HG02798 (cell line): ENCODE data around the gene DNAH11.

Experiments used
- ATAC-seq: cut with Tn5 transposase; IDR thresholded peaks from one replicate; pipeline ENCODE4 v1.9.1; 2021; ENCODE audit warnings: mild to moderate bottlenecking; ENCODE audit not compliant: unreplicated experiment, poor library complexity

DNAH11 gene

DNA sequence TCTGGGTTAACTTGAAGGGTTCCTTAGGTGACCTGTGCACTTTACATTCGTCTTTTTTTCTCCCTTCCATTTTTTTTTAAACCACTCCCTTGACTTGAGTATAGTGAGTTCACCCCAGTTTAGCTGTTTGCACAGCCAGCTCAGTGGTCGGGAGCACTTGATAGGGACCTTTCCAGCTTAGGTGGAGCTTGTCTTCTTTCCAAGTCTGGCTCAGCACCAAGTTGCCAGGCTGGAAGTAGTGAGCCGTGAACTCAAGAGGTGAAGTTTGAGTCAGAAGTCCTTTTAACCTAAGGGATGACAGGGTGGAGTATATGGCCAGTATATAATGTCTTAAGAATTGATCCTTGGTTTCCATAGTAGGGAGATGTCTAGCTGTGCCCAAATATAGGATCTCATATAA is 7.2 kb downstream of the DNAH11 start:
- no peak for ATAC-seq

DNA sequence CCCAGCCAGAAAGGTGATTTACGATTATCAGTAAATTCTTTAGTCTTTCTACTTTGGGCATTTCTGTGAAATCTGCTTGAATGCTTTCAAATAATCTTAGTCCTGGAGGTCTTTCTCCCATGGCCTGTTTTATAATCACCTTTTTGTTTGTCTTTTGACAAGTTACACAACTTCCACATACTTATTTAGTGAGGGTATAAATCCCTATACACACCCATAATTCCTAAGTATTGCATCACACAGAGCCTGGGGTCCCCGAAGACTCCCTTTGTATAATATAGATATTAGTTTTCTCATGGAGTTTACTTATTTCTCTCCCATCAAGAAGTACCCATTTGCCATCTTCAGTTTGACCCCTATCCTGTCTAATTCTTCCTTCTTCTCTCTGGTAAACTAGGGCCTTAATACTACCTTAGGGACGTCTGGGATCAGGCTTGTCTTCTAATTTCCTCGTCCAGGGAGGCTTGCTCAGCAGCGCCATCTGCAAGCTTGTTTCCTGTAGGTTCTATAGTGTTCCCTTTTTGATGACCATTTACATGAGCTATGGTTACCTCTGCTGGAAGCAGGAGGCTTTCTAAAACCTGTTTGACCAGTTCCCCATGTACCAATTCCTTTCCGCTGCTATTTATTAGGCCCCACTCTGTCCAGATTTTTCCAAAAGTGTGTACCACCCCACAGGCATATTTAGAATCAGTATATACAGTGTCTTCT is 8.1 kb downstream of the DNAH11 start:
- ATAC-seq: no peak

DNA sequence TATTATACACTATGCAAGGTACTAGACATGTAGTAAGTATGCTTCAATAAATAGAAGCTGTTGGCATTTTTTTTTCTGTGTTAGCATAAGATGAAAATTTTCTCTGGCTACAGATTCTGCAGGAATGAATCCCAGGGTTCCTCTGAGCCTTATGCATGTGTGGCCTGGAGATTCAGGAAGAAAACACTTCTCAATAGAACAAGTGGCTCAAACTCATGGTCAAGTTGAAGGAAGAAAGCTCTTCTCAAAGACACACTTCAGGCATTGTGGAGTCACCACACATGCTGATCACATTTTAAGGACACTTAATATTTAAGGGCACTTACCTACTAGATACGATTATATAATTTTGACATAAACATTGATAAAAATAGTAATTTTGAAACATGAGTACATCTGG is 19.5 kb downstream of the DNAH11 start:
- ATAC-seq: no peak

DNA sequence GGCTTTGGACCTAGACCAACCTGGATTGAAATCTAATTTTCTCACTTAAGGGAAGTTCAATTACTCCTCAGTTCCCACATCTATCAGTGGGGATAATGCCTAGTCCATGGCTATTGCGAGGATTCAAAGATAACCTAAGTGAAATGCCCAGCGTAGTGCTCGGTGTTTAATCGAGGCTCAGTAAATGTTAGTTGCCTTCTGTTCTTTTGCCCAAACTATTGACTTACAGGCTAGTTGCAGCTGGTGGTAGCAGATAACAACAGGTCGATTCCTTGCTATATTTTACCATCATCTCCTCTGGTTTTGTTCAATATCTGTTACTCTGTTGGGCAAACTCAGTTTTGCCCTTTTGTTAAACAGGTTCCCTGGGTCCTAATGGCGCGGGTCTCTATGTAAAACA is 22.8 kb downstream of the DNAH11 start:
- no peak for ATAC-seq

DNA sequence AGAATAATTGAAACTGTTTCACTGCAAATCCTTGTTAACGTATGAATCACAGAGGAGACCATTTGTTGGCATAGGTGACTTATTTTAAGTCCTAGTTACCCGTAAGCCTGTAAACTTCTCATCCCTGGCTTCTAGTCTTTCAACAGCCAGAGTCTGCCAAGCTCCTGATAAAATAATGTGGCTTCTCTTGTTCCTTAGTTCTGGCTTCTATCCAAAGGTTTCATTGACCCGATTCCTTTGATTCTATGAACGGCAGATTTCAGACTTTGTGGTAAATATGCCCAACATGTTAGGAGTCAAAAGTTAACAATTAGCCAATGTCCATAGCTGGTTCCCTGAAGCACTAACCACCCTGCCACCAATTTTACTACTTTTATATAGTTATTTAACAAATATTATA is 23.3 kb downstream of the DNAH11 start:
- ATAC-seq: no peak

DNA sequence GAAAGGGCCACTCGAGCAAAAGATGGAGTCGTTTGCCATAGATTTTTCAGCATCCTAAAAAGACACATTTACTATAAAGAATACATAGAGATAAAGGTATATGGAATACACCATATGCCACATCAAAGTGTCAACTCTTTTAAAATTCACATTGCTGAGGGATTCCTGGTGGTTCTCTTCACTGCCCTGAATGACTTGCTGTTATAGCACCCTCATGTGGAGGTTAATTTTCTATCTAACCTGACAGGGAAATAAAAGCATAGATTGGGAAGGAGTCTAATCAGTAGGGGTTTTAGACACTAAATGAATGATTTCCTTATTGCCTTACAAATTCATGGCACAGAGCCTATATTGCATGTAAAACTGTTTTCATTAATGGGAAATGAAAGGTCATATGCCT is 25.9 kb downstream of the DNAH11 start:
- no peak for ATAC-seq

DNA sequence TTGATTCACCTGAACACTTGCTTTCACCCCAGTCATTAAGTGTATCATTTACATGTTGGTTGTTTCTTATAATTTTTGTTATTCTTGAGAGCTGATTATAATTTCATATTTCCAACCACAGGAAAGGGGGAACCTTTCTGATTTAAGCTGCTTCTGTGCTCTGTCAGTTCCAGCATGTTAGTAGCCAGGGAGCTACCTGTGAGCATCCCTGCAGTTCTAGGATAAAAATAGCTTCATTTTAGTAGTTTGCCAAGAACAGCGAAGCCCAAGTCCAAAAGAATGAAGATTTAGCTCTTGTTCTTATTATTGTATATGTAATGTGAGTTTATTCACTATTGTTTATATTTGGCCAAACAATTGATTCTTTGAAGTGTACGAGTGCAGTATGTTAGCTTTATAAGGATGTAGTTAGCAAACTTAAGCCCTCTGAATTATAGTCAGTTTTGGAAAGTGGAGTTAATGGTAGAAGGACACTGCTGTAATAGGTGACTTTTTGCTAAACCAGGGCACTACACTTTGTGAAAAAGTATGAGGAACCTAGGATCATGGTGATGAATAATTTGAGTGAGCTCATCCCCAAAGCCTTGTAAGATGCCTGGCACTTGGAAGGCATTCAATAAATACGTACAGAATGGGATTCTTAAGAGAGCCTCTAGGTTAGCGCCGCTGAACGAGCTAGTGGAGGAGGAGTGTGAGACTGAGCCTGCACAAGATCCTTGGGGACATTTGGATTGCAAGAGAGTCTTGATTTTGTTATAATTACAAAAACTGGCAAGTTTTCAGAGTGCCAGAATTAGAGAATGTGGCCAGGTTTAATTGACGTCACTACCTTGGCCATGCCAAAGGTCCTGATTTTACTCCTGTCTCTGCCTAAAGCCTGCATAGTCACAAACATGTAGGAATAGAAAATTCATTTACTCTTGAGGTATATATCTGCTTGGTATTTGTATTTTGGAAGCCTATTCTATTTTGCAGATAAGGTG is 29.8 kb downstream of the DNAH11 start:
- no peak for ATAC-seq

DNA sequence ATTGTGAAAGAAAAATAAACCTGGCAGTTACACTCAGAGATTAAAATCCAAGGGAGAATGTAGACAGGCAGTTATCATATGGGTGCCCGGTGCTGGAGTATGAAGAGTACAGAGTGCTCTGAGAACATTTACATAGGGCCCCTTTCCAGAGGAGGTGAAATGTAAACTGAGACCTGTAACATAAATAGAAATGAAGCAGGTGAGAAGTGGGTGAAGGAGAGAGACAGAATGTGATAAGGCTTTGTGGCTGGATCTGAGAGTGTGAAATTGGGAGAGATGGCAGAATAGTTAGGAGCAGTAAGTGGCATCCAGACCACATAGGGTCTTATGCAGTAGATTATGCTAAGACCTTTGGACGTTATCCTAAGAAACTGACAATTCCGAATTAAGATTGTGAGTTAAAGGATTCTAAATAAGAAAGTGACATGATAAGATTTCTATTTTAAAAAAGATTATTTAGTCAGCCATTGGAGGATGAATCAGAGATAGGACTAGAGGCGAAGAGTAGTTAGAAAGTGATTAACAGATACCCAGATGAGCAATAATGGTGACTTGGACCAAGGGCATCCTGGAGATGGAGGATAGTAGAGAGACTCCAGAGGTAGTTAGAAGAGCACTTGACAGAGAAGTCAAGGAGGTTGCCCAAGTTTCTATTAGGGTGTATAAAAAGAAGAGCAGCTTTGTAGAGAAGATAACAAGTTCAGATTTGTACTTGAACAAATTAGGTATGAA is 36.7 kb downstream of the DNAH11 start:
- peak; percentile 30 for ATAC-seq

DNA sequence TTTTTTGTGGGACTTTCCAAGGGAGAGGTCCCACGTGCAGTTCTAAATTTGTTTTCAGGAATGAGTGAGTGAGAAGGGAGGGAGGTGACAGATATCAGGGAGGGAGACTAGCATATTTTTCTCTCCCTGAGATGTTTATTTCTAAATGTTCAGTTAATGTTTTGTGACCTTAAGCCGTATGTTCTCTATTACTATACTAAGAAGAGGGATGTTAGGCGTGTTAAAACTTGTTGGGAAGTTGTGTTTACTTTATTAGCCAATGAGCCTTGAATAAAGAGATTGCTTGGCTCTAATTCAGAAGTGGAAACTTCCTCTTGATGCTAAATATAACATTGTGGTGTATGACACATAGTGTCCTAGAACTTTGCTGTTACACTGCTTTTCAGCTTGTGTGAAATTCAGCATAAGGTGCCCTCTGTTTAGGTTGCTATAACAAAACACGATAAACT is 37.3 kb downstream of the DNAH11 start:
- peak; percentile 68 for ATAC-seq

DNA sequence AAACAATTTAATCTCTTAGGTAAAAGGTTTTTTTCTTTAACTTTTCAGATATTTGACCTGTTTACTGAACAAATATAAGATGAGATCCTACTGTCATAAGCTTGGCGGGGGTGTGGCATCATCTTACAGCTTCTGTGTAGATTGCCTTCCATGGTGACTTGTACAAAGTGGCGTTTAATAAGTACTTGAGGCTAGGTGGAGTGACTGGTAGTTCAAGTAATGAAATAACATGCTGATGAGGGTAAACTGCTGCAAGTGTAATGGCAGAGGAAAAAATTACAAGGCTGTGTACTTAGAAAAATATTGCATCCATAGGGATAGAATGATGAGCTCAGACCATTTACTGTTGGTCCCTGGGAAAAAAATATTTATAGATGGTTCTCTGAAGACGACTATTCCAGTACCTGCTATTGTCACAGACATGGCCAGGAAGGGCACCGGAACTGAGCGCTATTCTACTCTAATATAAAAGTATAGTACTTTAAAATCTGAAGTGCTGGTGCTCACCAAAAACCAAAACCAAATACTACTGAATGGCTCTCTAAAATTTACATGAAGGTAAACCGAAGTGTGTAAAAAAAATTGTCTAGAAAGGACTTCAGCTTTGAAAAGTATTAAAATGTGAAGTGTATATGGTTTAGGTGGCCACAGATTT is 42.4 kb downstream of the DNAH11 start:
- no peak for ATAC-seq

DNA sequence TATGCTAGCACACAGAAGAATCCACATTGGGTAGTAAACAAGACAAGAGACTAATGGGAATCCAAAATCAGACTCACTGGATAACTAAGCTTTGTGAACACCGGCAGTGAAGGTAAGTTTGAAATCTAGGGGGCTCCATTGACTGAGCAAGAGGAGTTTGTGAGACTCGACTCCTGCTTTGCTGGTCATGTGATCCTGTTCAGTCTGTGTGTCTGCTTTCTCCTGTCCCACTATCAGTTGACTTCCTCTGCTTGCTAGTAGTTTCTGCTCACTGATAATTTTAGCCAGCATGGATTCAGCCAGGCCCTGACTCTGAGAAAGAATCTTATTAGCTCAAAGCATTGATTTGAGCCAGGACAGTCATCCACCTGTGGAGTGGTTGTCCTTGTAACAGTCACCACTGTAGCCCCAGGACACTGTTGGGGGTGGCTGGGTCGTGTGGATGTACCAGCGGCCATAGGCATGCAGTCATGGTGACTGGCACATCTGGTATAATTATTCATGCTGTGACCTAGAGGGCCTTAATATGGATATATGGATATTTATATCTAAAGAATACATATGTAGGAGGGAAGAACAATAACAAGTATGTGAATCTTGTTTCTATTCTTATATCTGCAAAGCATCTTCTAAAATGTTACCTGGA is 44.4 kb downstream of the DNAH11 start:
- ATAC-seq: no peak

DNA sequence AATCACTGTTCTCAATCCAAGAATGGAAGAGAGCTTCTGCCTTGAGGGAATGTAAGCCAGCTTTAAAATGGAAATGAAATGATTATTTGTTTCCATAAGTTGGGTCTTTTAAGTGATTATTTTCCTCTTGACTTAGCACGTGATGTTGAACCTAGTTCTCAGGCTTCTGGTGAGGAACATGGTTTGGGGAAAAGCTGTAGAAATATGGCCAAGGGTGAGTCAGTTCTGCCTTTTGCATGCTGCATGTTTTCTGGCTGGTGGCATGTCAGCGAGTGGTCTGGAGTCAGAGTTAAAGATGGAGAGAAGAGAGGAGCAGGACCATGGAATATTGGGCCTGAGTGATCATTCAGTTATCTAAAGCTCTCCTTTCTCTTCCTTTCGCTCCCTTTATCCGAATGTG is 54.0 kb downstream of the DNAH11 start:
- no peak for ATAC-seq

DNA sequence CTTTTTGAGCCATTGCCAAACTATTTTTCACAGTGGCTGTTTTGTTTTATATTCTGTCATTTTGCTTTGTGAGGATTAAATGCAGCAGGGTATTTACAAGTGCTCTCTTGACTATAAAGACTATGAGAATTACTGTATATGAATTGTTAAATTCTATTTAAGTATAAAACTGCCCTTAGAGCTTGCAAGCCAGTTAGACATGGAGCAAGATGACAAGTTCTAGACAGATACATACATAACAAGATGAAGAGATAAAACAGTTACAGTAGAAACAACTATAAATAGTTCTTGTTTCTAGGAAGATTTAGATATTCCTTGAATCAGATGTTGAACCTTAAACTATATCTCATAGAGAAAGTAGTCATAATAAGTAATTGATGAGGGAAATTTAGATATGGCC is 60.6 kb downstream of the DNAH11 start:
- ATAC-seq: no peak

DNA sequence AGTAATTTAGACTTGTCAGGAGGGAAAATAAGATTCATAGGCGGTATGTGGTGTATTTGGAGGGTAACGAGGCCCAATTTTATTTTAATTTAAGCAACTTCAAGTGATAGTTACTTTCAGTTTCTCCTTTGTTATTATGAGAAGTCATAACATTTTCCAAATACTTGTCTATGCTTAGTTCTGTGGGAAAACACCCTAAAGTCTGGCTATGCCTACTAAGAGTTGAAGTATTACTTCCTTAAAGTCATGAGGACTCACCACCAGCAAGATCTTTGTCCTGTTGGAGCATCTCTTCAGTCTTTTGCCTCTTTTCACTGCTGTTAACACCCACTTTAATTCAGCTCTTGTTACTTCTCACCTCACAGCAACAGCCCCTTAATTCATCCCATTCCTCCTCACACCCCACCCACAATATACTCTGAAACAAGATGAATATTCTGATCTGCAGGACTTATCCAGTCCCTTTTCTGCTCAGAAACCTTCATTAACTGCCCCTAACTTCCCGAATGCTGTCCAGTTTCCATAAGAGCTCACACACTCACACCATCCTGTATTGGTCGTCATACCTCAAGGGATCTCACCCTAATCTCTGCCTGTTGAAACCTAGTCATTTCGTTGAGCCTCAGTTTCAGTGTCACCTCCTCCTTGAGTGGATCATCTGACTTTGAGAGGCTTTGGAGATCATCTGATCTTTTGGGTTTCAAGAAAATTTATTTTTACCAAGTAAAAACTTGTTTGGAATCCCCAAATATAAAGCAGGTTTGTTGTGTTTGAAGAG is 61.3 kb downstream of the DNAH11 start:
- ATAC-seq: peak; percentile 57

DNA sequence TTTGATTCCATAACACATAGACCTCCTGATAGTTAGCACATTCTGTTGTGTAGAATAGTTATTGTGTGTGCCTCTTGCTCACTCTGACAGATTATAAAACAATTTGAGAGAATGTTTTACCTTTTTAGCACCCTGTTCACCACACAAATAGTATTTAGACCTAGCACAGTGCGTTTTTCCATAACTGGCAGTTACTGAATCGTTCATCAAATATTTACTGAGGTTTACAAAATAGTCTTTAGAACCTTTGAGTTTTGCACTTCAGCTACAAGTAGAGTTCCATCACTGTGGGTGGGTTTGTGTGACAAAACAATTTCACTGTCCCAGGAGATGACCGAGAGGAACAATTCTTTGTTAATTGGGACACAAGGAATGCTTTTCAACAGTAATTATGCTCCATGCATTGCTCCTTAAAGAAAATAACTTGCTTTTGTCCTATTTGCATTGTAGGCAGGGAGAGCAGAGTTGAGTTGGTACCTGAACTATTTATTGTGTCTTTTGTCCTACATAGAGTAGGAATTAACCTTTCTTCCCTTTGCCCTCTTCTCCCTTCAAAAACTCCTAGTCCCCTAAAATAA is 62.3 kb downstream of the DNAH11 start:
- no peak for ATAC-seq

DNA sequence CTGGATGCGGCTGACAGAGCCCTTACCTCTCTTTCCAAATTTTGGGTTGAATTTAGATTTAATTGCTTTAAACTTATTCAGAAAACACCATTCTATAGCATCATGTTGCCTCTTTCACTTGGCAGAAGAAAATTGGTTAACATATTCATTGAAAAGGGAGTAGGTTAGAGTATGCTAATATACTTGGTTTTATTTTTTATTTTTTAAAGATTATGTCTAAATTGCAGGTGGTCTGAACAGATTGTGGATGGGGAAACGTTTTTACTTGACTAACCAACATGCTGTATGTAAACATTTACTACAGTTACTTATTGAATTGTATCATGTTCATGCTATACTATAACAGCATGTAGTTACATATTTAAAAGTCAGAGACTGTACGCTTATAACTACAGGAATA is 65.6 kb downstream of the DNAH11 start:
- no peak for ATAC-seq

DNA sequence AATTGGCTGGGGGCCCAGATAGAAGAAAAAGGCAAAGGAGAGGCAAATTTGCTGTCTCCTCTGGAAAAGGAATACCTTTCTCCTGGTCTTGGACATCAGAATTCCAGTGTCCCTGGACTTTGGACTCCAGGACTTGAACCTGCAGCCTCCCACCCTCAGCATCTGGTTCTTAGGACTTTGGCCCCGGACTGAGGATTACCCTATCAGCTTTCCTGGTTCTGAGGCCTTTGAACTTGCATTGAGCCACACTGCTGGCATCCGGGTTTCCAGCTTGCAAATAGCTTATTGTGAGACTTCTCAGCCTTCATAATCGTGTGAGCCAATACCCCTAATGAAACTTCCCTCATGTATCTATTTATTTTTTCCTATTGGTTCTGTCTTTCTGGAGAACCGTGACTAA is 68.3 kb downstream of the DNAH11 start:
- no peak for ATAC-seq

DNA sequence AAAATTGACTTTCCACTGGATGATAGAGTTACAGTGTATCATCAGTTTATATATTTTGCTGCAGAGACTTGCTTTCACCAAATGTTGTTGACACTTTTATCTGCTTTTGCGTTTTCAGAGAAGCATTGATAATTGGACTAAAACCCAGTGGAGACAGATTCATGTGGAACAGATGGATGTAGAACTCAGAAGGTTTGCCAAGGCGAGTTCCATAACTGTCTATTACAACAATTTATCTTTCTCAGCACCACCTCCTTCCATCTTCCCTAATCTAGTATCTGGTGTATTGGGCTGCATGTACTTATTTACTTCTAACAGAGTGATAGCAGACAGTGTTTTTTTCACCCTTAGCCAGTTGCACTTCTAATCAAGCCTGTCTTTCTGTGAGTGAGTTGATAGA is 73.3 kb downstream of the DNAH11 start:
- ATAC-seq: no peak
